ENCODE measurements around the gene SCN8A.

Gene SCN8A

GRCh38 chr12:51777457-51777856, 186.4 kb downstream of the SCN8A start:
- DNase-seq (ENCODE audit: low spot score) = no peak
- Histone ChIP-seq H3K36me3 (ENCODE audit: low read depth) (no peaks in the 10 kb centered on the region), H3K27ac (ENCODE audit: poor library complexity, severe bottlenecking) (no peak overlapping the region), H3K4me1 (ENCODE audit: insufficient read depth, poor library complexity, severe bottlenecking) (peaks cover 9% of the 10 kb centered on the region), H3K9me3 (ENCODE audit: severe bottlenecking) (peaks cover 4% of the 10 kb centered on the region), H3K4me3 (ENCODE audit: severe bottlenecking) (no peak overlapping the region), H3K27me3 (ENCODE audit: insufficient read depth, poor library complexity, severe bottlenecking) (no peaks in the 10 kb centered on the region)
- ATAC-seq (ENCODE audit: low read depth) = no peak
- TF ChIP-seq CTCF (IDR thresholded peaks at IDR 0.05; ENCODE audit: poor library complexity, severe bottlenecking) = no peak

GRCh38 chr12:51777973-51778372, 186.9 kb downstream of the SCN8A start:
- peaks cover 8% of the 10 kb centered on the region for H3K4me1 ChIP-seq (ENCODE audit: insufficient read depth, poor library complexity, severe bottlenecking)
- no peaks in the 10 kb centered on the region for H3K36me3 ChIP-seq (ENCODE audit: low read depth)
- TF ChIP-seq CTCF (IDR thresholded peaks at IDR 0.05; ENCODE audit: poor library complexity, severe bottlenecking) = no peak
- peaks cover 4% of the 10 kb centered on the region for H3K9me3 ChIP-seq (ENCODE audit: severe bottlenecking)
- no peak overlapping the region for H3K27ac ChIP-seq (ENCODE audit: poor library complexity, severe bottlenecking)
- ATAC-seq (ENCODE audit: low read depth) (no peak), DNase-seq (ENCODE audit: low spot score) (no peak)
- no peaks in the 10 kb centered on the region for H3K27me3 ChIP-seq (ENCODE audit: insufficient read depth, poor library complexity, severe bottlenecking)
- no peak overlapping the region for H3K4me3 ChIP-seq (ENCODE audit: severe bottlenecking)

- no peak for ATAC-seq (ENCODE audit: low read depth)
- H3K4me3 ChIP-seq (ENCODE audit: severe bottlenecking) = no peak overlapping the region
- H3K27ac ChIP-seq (ENCODE audit: poor library complexity, severe bottlenecking) = no peak overlapping the region
- no peaks in the 10 kb centered on the region for H3K4me1 ChIP-seq (ENCODE audit: insufficient read depth, poor library complexity, severe bottlenecking)
- DNase-seq (ENCODE audit: low spot score) = no peak
- no peaks in the 10 kb centered on the region for H3K27me3 ChIP-seq (ENCODE audit: insufficient read depth, poor library complexity, severe bottlenecking)
- H3K36me3 ChIP-seq (ENCODE audit: low read depth) = no peaks in the 10 kb centered on the region
- TF ChIP-seq CTCF (IDR thresholded peaks at IDR 0.05; ENCODE audit: poor library complexity, severe bottlenecking) = no peak
- H3K9me3 ChIP-seq (ENCODE audit: severe bottlenecking) = no peaks in the 10 kb centered on the region
Observed at GRCh38 chr12:51779876-51780275, 188.8 kb downstream of the SCN8A start.

- no peaks in the 10 kb centered on the region for H3K4me1 ChIP-seq (ENCODE audit: insufficient read depth, poor library complexity, severe bottlenecking)
- TF ChIP-seq CTCF (IDR thresholded peaks at IDR 0.05; ENCODE audit: poor library complexity, severe bottlenecking) = no peak
- ATAC-seq (ENCODE audit: low read depth) (no peak), DNase-seq (ENCODE audit: low spot score) (no peak)
- no peaks in the 10 kb centered on the region; the same call in 1 of the 2 replicates for H3K36me3 ChIP-seq (ENCODE audit: low read depth)
- H3K4me3 ChIP-seq (ENCODE audit: severe bottlenecking) = no peak overlapping the region
- no peaks in the 10 kb centered on the region for H3K27me3 ChIP-seq (ENCODE audit: insufficient read depth, poor library complexity, severe bottlenecking)
- no peaks in the 10 kb centered on the region for H3K9me3 ChIP-seq (ENCODE audit: severe bottlenecking)
- no peak overlapping the region for H3K27ac ChIP-seq (ENCODE audit: poor library complexity, severe bottlenecking)
Observed at GRCh38 chr12:51784688-51785087, 193.7 kb downstream of the SCN8A start.

GRCh38 chr12:51785906-51786305, 194.9 kb downstream of the SCN8A start:
- Histone ChIP-seq H3K27ac (ENCODE audit: poor library complexity, severe bottlenecking) (no peak overlapping the region), H3K9me3 (ENCODE audit: severe bottlenecking) (no peaks in the 10 kb centered on the region), H3K36me3 (ENCODE audit: low read depth) (no peaks in the 10 kb centered on the region; the same call in 1 of the 2 replicates), H3K27me3 (ENCODE audit: insufficient read depth, poor library complexity, severe bottlenecking) (no peaks in the 10 kb centered on the region), H3K4me3 (ENCODE audit: severe bottlenecking) (no peak overlapping the region), H3K4me1 (ENCODE audit: insufficient read depth, poor library complexity, severe bottlenecking) (no peaks in the 10 kb centered on the region)
- DNase-seq (ENCODE audit: low spot score) (no peak), ATAC-seq (ENCODE audit: low read depth) (no peak)
- TF ChIP-seq CTCF (IDR thresholded peaks at IDR 0.05; ENCODE audit: poor library complexity, severe bottlenecking) = no peak

All from RWPE2 (cell line).